Fibroblast of mammary gland (primary cell): ENCODE data around the gene C1QTNF12.

Experiments
- DNase-seq: peaks from one replicate; pipeline ENCODE4 v3.0.0-alpha.2; 2010; ENCODE audit warnings: low read depth
- H3K4me3 ChIP-seq: 2 replicates; pipeline ENCODE4 v1.5.1; 2011; ENCODE audit warnings: low read depth, mild to moderate bottlenecking, low read length, moderate library complexity; ENCODE audit not compliant: control insufficient read depth
- CTCF ChIP-seq: conservative IDR thresholded peaks from 2 replicates; pipeline ENCODE4 v1.5.1; 2011; ENCODE audit warnings: low read depth, low read length, inconsistent platforms; ENCODE audit not compliant: control insufficient read depth, insufficient read depth

C1QTNF12 gene

GRCh38 chr1:1280782-1281481, 34.4 kb upstream of the C1QTNF12 start:
- no peak for TF ChIP-seq CTCF
- DNase-seq: no peak
- H3K4me3 ChIP-seq: no peak overlapping the region

DNA sequence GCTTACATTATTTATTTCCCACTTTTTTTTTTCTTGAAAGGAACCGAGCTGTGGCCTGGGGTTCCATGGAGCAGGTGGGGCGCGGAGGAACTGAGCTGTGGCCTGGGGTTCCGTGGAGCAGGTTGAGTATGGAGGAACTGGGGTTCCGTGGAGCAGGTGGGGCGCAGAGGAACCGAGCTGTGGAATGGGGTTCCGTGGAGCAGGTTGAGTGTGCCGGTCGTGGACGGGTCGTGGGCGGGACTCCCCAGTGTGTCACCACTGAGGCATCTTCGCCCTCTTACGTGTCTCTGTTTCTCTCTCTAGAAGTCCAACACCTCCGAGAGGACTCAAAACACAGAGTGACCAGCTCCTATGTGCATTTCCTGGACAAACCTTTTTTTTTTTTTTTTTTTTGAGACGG, 32.5 kb upstream of the C1QTNF12 start:
- TF ChIP-seq CTCF: no peak
- no peak for DNase-seq
- no peak overlapping the region for H3K4me3 ChIP-seq

- TF ChIP-seq CTCF: no peak
Observed at GRCh38 chr1:1278620-1279019, 32.1 kb upstream of the C1QTNF12 start.

GRCh38 chr1:1275836-1276235, 29.3 kb upstream of the C1QTNF12 start:
- H3K4me3 ChIP-seq: no peak overlapping the region
- TF ChIP-seq CTCF: no peak

More at GRCh38 chr1:1278620-1279019, 32.1 kb upstream of the C1QTNF12 start:
- H3K4me3 ChIP-seq: no peak overlapping the region
- DNase-seq: no peak

GRCh38 chr1:1274931-1275431, 28.5 kb upstream of the C1QTNF12 start:
- TF ChIP-seq CTCF: no peak
- DNase-seq: no peak
- no peak overlapping the region for H3K4me3 ChIP-seq

More at GRCh38 chr1:1275836-1276235, 29.3 kb upstream of the C1QTNF12 start:
- DNase-seq: no peak

GRCh38 chr1:1274299-1274930, 27.9 kb upstream of the C1QTNF12 start:
- DNase-seq: no peak
- peak overlapping the region; percentile 60 for H3K4me3 ChIP-seq
- no peak for TF ChIP-seq CTCF
